AG10803 (cell line): ENCODE results near the gene CMBL.
A peak's percentile ranks its signal among the peaks of the same experiment; 100 is the strongest.

Experiments
- DNase-seq: peaks from one replicate; pipeline ENCODE4 v3.0.0; 2010; ENCODE audit warnings: low read depth
- H3K4me3 ChIP-seq: 2 replicates; pipeline ENCODE4 v1.5.1; 2011; ENCODE audit warnings: mild to moderate bottlenecking, low read length, control low read depth
- CTCF ChIP-seq: conservative IDR thresholded peaks from 2 replicates; pipeline ENCODE4 v1.5.1; 2011; ENCODE audit warnings: mild to moderate bottlenecking, low read length, control low read depth, inconsistent platforms

CMBL gene

GRCh38 chr5:10233505-10233904 lies 74.2 kb downstream of the CMBL start:
- DNase-seq = peak; percentile 90
- TF ChIP-seq CTCF = peak; percentile 45
- H3K4me3 ChIP-seq = no peak overlapping the region

- no peak overlapping the region for H3K4me3 ChIP-seq
- DNase-seq = no peak
- TF ChIP-seq CTCF = no peak
These were observed 74.7 kb downstream of the CMBL start for GRCh38 chr5:10233011-10233410.

GRCh38 chr5:10232386-10232785 lies 75.3 kb downstream of the CMBL start:
- DNase-seq = no peak
- no peak for TF ChIP-seq CTCF
- no peak overlapping the region for H3K4me3 ChIP-seq

- DNase-seq = peak; percentile 70
- peak; percentile 43 for TF ChIP-seq CTCF
- H3K4me3 ChIP-seq = no peak overlapping the region
These were observed 78.2 kb downstream of the CMBL start for GRCh38 chr5:10229306-10230048.

GRCh38 chr5:10228288-10228687 lies 79.4 kb downstream of the CMBL start:
- H3K4me3 ChIP-seq = no peak overlapping the region
- TF ChIP-seq CTCF = no peak
- DNase-seq = no peak
